WI38 (cell line): Measurements from ENCODE around the gene SLC6A4.

Experiments
- H3K4me3 ChIP-seq: 2 replicates; pipeline ENCODE4 v1.5.1; 2011; ENCODE audit warnings: low read depth, mild to moderate bottlenecking, control low read depth, low read length
- CTCF ChIP-seq: IDR thresholded peaks from 2 replicates; pipeline ENCODE4 v1.5.1; 2012; ENCODE audit warnings: low read depth, mild to moderate bottlenecking, control low read depth, low read length

The SLC6A4 gene

GRCh38 chr17:30239089-30239462, 3.6 kb upstream of the SLC6A4 start:
- no peak overlapping the region for H3K4me3 ChIP-seq
- no peak for TF ChIP-seq CTCF

GRCh38 chr17:30238387-30239088, 3.0 kb upstream of the SLC6A4 start:
- TF ChIP-seq CTCF: no peak
- no peak overlapping the region for H3K4me3 ChIP-seq

- H3K4me3 ChIP-seq: no peak overlapping the region
Measured at GRCh38 chr17:30238003-30238344, 2.5 kb upstream of the SLC6A4 start.

GRCh38 chr17:30237296-30238002, 2.0 kb upstream of the SLC6A4 start:
- H3K4me3 ChIP-seq: no peak overlapping the region
- TF ChIP-seq CTCF: no peak

More at GRCh38 chr17:30238003-30238344, 2.5 kb upstream of the SLC6A4 start:
- no peak for TF ChIP-seq CTCF

- H3K4me3 ChIP-seq: no peak overlapping the region
- TF ChIP-seq CTCF: peak; percentile 12; the same call in 1 of the 2 replicates
Measured at GRCh38 chr17:30236766-30237165, 1.3 kb upstream of the SLC6A4 start.

GRCh38 chr17:30236297-30236624, 764 bp upstream of the SLC6A4 start:
- no peak for TF ChIP-seq CTCF
- peak overlapping the region; percentile 50 for H3K4me3 ChIP-seq

- no peak for TF ChIP-seq CTCF
- H3K4me3 ChIP-seq: peak overlapping the region; percentile 50
Measured at GRCh38 chr17:30234964-30235363, 533 bp downstream of the SLC6A4 start.
